ENCODE results near the gene MAN1A2. TPM values are rescaled to one million over a fixed set of nuclear protein-coding genes. Genes with fewer than 3 reads are reported as not detected.

Gene MAN1A2
- total and polyA plus RNA-seq, 9 of the 15 experiments (the other 6 are each of a cell fraction or from before 2014, with no cell fraction given), result 4.2 to 38.4 (median 18.7) TPM

GRCh38 chr1:117566556-117566955, 199.3 kb downstream of the MAN1A2 start (continued):
- TF ChIP-seq ZNF586 (CRISPR knock-in tag; conservative IDR thresholded peaks at IDR 0.05) (no peak), CREB5 (CRISPR knock-in tag; IDR thresholded peaks at IDR 0.05) (no peak), ZNF592 (IDR thresholded peaks at IDR 0.05) (no peak), KLF6 (CRISPR knock-in tag; IDR thresholded peaks at IDR 0.05; ENCODE audit: borderline replicate concordance) (no peak), HDAC2 (IDR thresholded peaks at IDR 0.05) (no peak)

- Histone ChIP-seq H3K79me2 (ENCODE audit: control insufficient read depth, insufficient read depth, low read length) (no peaks in the 10 kb centered on the region), H3K27me3 (ENCODE audit: control insufficient read depth in 2 of 2, insufficient read depth in 2 of 2, low read length in 2 of 2) (no peaks in the 10 kb centered on the region), H2AFZ (ENCODE audit: low read depth, low read length) (no peak overlapping the region), H3K4me1 (replicated peaks in 1 of 2; ENCODE audit: control insufficient read depth in 2 of 2, insufficient read depth in 2 of 2, low read length in 2 of 2) (peaks cover 15 to 22% of the 10 kb centered on the region in 2 experiments), H3K36me3 (ENCODE audit: control insufficient read depth, insufficient read depth, low read length) (no peaks in the 10 kb centered on the region), H3K9ac (ENCODE audit: insufficient read depth in 1 of 2, low read depth in 2 of 2, low read length in 2 of 2) (no peak overlapping the region), H4K20me1 (replicated peaks; ENCODE audit: control insufficient read depth, insufficient read depth, low read length) (no peaks in the 10 kb centered on the region), H3K27ac (ENCODE audit: extremely low read depth, low read depth, low read length) (no peak overlapping the region), H3K9me1 (ENCODE audit: control insufficient read depth, insufficient read depth, low read length) (no peaks in the 10 kb centered on the region), H3K4me2 (ENCODE audit: insufficient read depth, low read length) (no peak overlapping the region), H3K4me3 (no peak overlapping the region), H3K9me3 (replicated peaks; ENCODE audit: control insufficient read depth, insufficient read depth, low read depth, low read length) (no peaks in the 10 kb centered on the region)
- in situ Hi-C loops (cut with MboI), result no loop called here
- no peak for FAIRE-seq
- no TSS peak for BruUV-seq (replicated peaks)
- no peak for ATAC-seq
- POLR2A ChIA-PET, result interaction anchor here (1.4 kb wide), 1 partner anchor 40 kb away, joined by 4 read pairs; no protein-coding TSS in a partner anchor
- DNase-seq (ENCODE audit: extremely low read depth in 1 of 4, low spot score in 3 of 4), result no peak
- 32% methylated on average over 10 of the region's 10 CpGs for WGBS (ENCODE audit: insufficient coverage, low coverage, missing lambda C conversion rate)
- intact Hi-C loops (cut with micrococcal nuclease), result no loop called here
- CTCF ChIA-PET (ENCODE audit: low intra/inter-chr PET ratio), result no interaction called here
- TF ChIP-seq ZNF431 (CRISPR knock-in tag; IDR thresholded peaks at IDR 0.05) (no peak), ARNT (IDR thresholded peaks at IDR 0.05) (no peak), SNAPC5 (CRISPR knock-in tag; IDR thresholded peaks at IDR 0.05) (no peak), HSF4 (CRISPR knock-in tag; IDR thresholded peaks at IDR 0.05; ENCODE audit: borderline replicate concordance) (no peak), ZNF696 (CRISPR knock-in tag; conservative IDR thresholded peaks at IDR 0.05) (no peak), EP400 (IDR thresholded peaks at IDR 0.05) (no peak), VEZF1 (CRISPR knock-in tag; IDR thresholded peaks at IDR 0.05) (no peak), DPF2 (IDR thresholded peaks at IDR 0.05) (no peak)
These were observed 200.2 kb downstream of the MAN1A2 start for GRCh38 chr1:117567435-117567834.

All from K562 (cell line).